ENCODE results near the gene DNPH1. TPM values are rescaled to one million over a fixed set of nuclear protein-coding genes. Genes with fewer than 3 reads are reported as not detected.

DNPH1 gene
- total RNA-seq, 2 experiments from 2014 or later: 39.6 to 42.5 TPM

- Mint-ChIP-seq H3K27ac (peak overlapping the region; percentile 66), H3K4me1 (peaks cover 36% of the 10 kb centered on the region), H3K36me3 (ENCODE audit: low read depth) (peaks cover 13% of the 10 kb centered on the region), H3K4me3 (peak overlapping the region; percentile 79), H3K27me3 (peaks cover 9% of the 10 kb centered on the region), H3K9me3 (no peaks in the 10 kb centered on the region)
- POLR2A ChIA-PET: interaction anchor here (1.0 to 1.5 kb wide), 6 partner anchors 16 to 197 kb away, joined by 3 to 13 read pairs (median 6); partner anchors contain the start of genes ABCC10, CUL9 and ZNF318
- no peak for DNase-seq
- CTCF ChIA-PET: interaction anchor here (0.5 to 3.9 kb wide), 22 partner anchors 8 to 277 kb away, joined by 3 to 24 read pairs (median 4); partner anchors contain the start of genes ABCC10, CRIP3, PPP2R5D and TJAP1
These were observed 731 bp upstream of the DNPH1 start for GRCh38 chr6:43229803-43230620.

- Mint-ChIP-seq H3K9me3 (no peaks in the 10 kb centered on the region), H3K27ac (peak overlapping the region; percentile 48), H3K4me1 (peaks cover 53% of the 10 kb centered on the region), H3K36me3 (ENCODE audit: low read depth) (peaks cover 29% of the 10 kb centered on the region), H3K4me3 (no peak overlapping the region), H3K27me3 (peaks cover 3% of the 10 kb centered on the region)
- no peak for DNase-seq
- CTCF ChIA-PET: no interaction called here
- POLR2A ChIA-PET: interaction anchor here (1.2 kb wide), 1 partner anchor 54 kb away, joined by 6 read pairs; no protein-coding TSS in a partner anchor
These were observed 3.0 kb downstream of the DNPH1 start for GRCh38 chr6:43226192-43226851.

GRCh38 chr6:43223175-43223574 is 6.1 kb downstream of the DNPH1 start:
- H3K4me1 Mint-ChIP-seq: peaks cover 41% of the 10 kb centered on the region
- peak overlapping the region; percentile 67 for H3K27ac Mint-ChIP-seq
- H3K9me3 Mint-ChIP-seq: no peaks in the 10 kb centered on the region
- no peak overlapping the region for H3K4me3 Mint-ChIP-seq
- POLR2A ChIA-PET: interaction anchor here (1.7 to 3.0 kb wide), 2 partner anchors 18 to 50 kb away, joined by 4 to 21 read pairs; partner anchors contain the start of gene SRF
- no peaks in the 10 kb centered on the region for H3K27me3 Mint-ChIP-seq
- DNase-seq: no peak
- CTCF ChIA-PET: no interaction called here
- peaks cover 39% of the 10 kb centered on the region for H3K36me3 Mint-ChIP-seq (ENCODE audit: low read depth)

GRCh38 chr6:43222418-43223059 is 6.7 kb downstream of the DNPH1 start:
- peak overlapping the region; percentile 67 for H3K27ac Mint-ChIP-seq
- no peaks in the 10 kb centered on the region for H3K27me3 Mint-ChIP-seq
- H3K4me1 Mint-ChIP-seq: peaks cover 35% of the 10 kb centered on the region
- H3K9me3 Mint-ChIP-seq: no peaks in the 10 kb centered on the region
- ChIA-PET POLR2A (interaction anchor here (3.0 kb wide), 1 partner anchor 49 kb away, joined by 21 read pairs; the partner anchor contains the start of gene SRF), CTCF (no interaction called here)
- H3K4me3 Mint-ChIP-seq: no peak overlapping the region
- no peak for DNase-seq
- peaks cover 39% of the 10 kb centered on the region for H3K36me3 Mint-ChIP-seq (ENCODE audit: low read depth)

DNA sequence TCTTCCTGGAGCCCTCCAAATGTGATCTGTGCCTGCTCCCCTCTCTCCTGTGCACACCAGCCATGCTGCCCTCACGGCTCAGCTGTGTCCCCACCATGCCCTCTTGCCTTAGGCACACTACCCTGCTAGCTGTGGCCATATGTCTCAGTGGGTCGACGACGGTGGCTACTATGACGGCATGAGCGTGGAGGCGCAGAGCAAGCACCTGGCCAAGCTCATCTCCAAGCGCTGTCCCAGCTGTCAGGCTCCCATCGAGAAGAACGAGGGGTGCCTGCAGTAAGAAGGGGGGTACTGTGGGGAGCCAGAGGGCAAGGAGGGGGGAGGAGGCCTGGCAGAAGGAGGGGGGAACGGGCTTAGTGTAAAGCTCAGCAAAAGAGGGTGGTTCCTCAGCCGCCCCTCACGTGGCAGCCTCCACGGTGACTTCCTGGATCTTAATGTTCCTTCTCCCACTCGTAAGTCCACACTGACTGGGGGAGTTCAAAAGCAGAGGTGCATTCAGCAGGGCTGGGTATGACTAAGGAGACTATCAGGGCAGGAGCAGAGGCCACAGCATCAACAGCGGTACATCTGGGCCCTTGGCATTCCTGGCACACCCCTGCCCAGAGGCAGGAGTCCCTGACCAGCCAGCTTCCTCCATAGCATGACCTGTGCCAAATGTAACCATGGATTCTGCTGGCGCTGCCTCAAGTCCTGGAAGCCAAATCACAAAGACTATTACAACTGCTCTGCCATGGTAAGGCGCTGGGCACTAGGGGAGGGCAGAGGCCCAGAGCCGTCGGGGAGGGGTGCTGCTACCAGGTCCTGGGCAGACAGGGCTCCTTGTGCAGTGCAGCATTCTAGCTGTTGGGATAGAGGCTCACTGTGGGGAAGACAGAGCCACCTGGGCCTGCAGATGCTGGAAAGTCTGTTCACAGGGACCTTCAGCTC is 8.0 kb downstream of the DNPH1 start:
- peaks cover 29% of the 10 kb centered on the region for H3K4me1 Mint-ChIP-seq
- ChIA-PET POLR2A (interaction anchor here (0.8 kb wide), 1 partner anchor 32 kb away, joined by 3 read pairs; no protein-coding TSS in a partner anchor), CTCF (interaction anchor here (1.8 kb wide), 1 partner anchor 8 kb away, joined by 11 read pairs; the partner anchor contains the start of gene DNPH1)
- no peak overlapping the region for H3K4me3 Mint-ChIP-seq
- peaks cover 35% of the 10 kb centered on the region for H3K36me3 Mint-ChIP-seq (ENCODE audit: low read depth)
- no peak for DNase-seq
- H3K9me3 Mint-ChIP-seq: no peaks in the 10 kb centered on the region
- no peaks in the 10 kb centered on the region for H3K27me3 Mint-ChIP-seq
- no peak overlapping the region for H3K27ac Mint-ChIP-seq

GRCh38 chr6:43220439-43220951 is 8.8 kb downstream of the DNPH1 start:
- Mint-ChIP-seq H3K36me3 (ENCODE audit: low read depth) (peaks cover 34% of the 10 kb centered on the region), H3K9me3 (no peaks in the 10 kb centered on the region), H3K4me3 (no peak overlapping the region), H3K4me1 (peaks cover 21% of the 10 kb centered on the region), H3K27ac (no peak overlapping the region), H3K27me3 (no peaks in the 10 kb centered on the region)
- no peak for DNase-seq
- ChIA-PET POLR2A (interaction anchor here (0.7 to 0.8 kb wide), 2 partner anchors 24 to 32 kb away, joined by 3 read pairs; no protein-coding TSS in a partner anchor), CTCF (interaction anchor here (0.5 to 1.8 kb wide), 2 partner anchors 9 to 236 kb away, joined by 4 to 11 read pairs; partner anchors contain the start of gene DNPH1)

DNA sequence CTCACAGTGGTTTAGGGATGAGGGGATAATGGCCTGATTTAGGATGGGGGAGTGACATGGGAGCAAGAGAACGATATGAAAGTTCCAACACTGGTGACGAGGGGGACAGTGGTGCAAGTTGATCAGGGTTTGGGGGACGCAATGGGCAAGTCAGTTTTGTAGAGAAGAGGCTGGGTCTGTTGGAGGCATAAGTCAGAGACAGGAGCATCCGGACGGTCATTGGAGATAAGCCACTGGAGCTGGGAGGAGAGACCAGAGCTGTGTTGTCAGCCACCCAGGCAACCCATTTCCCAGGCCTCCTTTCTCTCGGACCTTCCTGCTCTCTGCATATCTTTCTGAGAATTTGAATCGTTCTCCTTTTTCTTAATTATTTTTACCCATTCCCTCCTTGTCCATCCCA is 9.5 kb downstream of the DNPH1 start:
- CTCF ChIA-PET: interaction anchor here (1.1 to 1.8 kb wide), 2 partner anchors 9 to 10 kb away, joined by 3 to 11 read pairs; partner anchors contain the start of gene DNPH1
- H3K27me3 Mint-ChIP-seq: no peaks in the 10 kb centered on the region
- no peak overlapping the region for H3K4me3 Mint-ChIP-seq
- peaks cover 36% of the 10 kb centered on the region for H3K36me3 Mint-ChIP-seq (ENCODE audit: low read depth)
- H3K27ac Mint-ChIP-seq: no peak overlapping the region
- H3K9me3 Mint-ChIP-seq: no peaks in the 10 kb centered on the region
- POLR2A ChIA-PET: interaction anchor here (0.7 kb wide), 1 partner anchor 23 kb away, joined by 3 read pairs; no protein-coding TSS in a partner anchor
- H3K4me1 Mint-ChIP-seq: peaks cover 17% of the 10 kb centered on the region
- no peak for DNase-seq

- no peaks in the 10 kb centered on the region for H3K9me3 Mint-ChIP-seq
- no peak overlapping the region for H3K27ac Mint-ChIP-seq
- no peak overlapping the region for H3K4me3 Mint-ChIP-seq
- no peak for DNase-seq
- H3K27me3 Mint-ChIP-seq: no peaks in the 10 kb centered on the region
- POLR2A ChIA-PET: no interaction called here
- H3K36me3 Mint-ChIP-seq (ENCODE audit: low read depth): peaks cover 31% of the 10 kb centered on the region
- CTCF ChIA-PET: interaction anchor here (1.1 to 1.5 kb wide), 2 partner anchors 10 kb away, joined by 3 to 4 read pairs; partner anchors contain the start of gene DNPH1
- H3K4me1 Mint-ChIP-seq: peaks cover 10% of the 10 kb centered on the region
These were observed 10.2 kb downstream of the DNPH1 start for GRCh38 chr6:43219119-43219518.

DNA sequence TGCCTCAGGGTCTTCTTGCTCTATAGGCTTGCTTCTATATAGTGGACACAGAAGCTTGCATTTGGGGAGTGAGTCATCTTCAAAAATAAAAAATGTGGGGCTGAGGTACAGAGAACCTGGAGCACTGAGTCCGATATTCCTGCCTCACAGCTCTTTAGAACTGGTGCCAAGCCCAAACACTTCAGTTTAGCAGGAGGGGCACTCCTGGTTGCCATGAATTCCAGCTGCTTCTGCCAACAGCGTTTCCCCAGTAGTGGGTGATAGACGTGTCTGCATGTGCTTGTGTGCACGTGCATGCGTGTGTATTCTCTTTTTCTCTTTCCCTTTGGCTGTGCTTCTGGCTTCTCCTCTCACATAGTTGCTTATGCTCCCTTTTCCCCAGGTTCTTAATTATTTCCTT is 11.9 kb downstream of the DNPH1 start:
- ChIA-PET POLR2A (no interaction called here), CTCF (interaction anchor here (1.0 kb wide), 1 partner anchor 12 kb away, joined by 4 read pairs; the partner anchor contains the start of gene DNPH1)
- H3K36me3 Mint-ChIP-seq (ENCODE audit: low read depth): peaks cover 20% of the 10 kb centered on the region
- DNase-seq: no peak
- H3K4me1 Mint-ChIP-seq: no peaks in the 10 kb centered on the region
- no peak overlapping the region for H3K27ac Mint-ChIP-seq
- H3K27me3 Mint-ChIP-seq: no peaks in the 10 kb centered on the region
- H3K9me3 Mint-ChIP-seq: no peaks in the 10 kb centered on the region
- no peak overlapping the region for H3K4me3 Mint-ChIP-seq

DNA sequence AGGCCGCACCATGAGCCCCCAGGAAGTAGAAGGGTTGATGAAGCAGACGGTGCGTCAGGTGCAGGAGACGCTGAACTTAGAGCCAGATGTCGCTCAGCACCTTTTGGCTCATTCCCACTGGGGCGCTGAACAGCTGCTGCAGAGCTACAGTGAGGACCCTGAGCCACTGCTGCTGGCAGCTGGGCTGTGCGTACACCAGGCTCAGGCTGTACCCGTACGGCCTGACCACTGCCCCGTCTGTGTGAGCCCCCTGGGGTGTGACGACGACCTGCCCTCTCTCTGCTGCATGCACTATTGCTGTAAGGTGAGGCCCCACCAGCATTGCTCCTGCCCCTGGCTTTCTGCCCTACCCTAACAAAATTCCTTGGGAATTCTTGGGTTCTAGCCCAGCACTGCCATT is 13.1 kb downstream of the DNPH1 start:
- Mint-ChIP-seq H3K9me3 (no peaks in the 10 kb centered on the region), H3K27ac (no peak overlapping the region), H3K36me3 (ENCODE audit: low read depth) (peaks cover 20% of the 10 kb centered on the region), H3K4me1 (no peaks in the 10 kb centered on the region), H3K27me3 (no peaks in the 10 kb centered on the region), H3K4me3 (no peak overlapping the region)
- CTCF ChIA-PET: interaction anchor here (0.7 kb wide), 1 partner anchor 13 kb away, joined by 3 read pairs; the partner anchor contains the start of gene DNPH1
- no peak for DNase-seq
- POLR2A ChIA-PET: interaction anchor here (1.1 to 1.3 kb wide), 2 partner anchors 8 to 31 kb away, joined by 3 to 7 read pairs; no protein-coding TSS in a partner anchor

DNA sequence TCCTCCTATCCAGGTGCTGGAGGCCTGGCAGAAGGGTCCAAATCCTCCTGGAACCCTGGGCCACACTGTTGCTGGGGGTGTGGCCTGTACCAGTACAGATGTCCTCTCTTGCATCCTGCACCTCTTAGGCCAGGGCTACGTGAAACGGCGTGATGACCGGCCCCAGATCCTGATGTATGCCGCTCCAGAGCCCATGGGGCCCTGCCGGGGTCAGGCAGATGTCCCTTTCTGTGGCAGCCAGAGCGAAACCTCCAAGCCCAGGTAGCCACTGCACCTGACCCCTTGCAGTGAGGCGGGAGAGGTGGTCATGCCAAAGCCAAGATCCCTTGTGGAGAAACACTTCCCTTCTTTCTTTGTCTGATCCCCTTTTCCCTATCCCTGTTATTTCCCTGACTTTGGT is 14.2 kb downstream of the DNPH1 start:
- no peaks in the 10 kb centered on the region for H3K27me3 Mint-ChIP-seq
- DNase-seq: no peak
- CTCF ChIA-PET: no interaction called here
- POLR2A ChIA-PET: interaction anchor here (1.3 kb wide), 1 partner anchor 9 kb away, joined by 7 read pairs; no protein-coding TSS in a partner anchor
- H3K9me3 Mint-ChIP-seq: no peaks in the 10 kb centered on the region
- no peak overlapping the region for H3K4me3 Mint-ChIP-seq
- peaks cover 16% of the 10 kb centered on the region for H3K36me3 Mint-ChIP-seq (ENCODE audit: low read depth)
- H3K27ac Mint-ChIP-seq: no peak overlapping the region
- H3K4me1 Mint-ChIP-seq: no peaks in the 10 kb centered on the region
